HG03025 (cell line): ENCODE data around the gene POLR1B.
"Not testable (repeated sequence)": the region's sequence is repeated elsewhere in the genome, so short reads cannot be mapped to it uniquely, and the experiment has no call there.

ENCODE experiments used
- ATAC-seq: cut with Tn5 transposase; IDR thresholded peaks from one replicate; pipeline ENCODE4 v1.9.1; 2021; ENCODE audit warnings: mild to moderate bottlenecking, moderate library complexity; ENCODE audit not compliant: unreplicated experiment, low FRiP score

The POLR1B gene

GRCh38 chr2:112542123-112542983 lies at the start of gene POLR1B:
POLR1B (plus strand) TSS chr2:112542465; CDS start chr2:112542495, 30 bp downstream.
- ATAC-seq: peak; percentile 78

- ATAC-seq: no peak
Observed at GRCh38 chr2:112493048-112493447, 49.2 kb upstream of the POLR1B start.

GRCh38 chr2:112493858-112494648 lies 48.2 kb upstream of the POLR1B start:
- no peak for ATAC-seq

GRCh38 chr2:112494828-112495227 lies 47.4 kb upstream of the POLR1B start:
- ATAC-seq: no peak

GRCh38 chr2:112495878-112496277 lies 46.4 kb upstream of the POLR1B start:
- ATAC-seq: not testable (repeated sequence)

GRCh38 chr2:112500850-112501484 lies 41.3 kb upstream of the POLR1B start:
- not testable (repeated sequence) for ATAC-seq

- not testable (repeated sequence) for ATAC-seq
Observed at GRCh38 chr2:112509239-112509998, 32.8 kb upstream of the POLR1B start.

GRCh38 chr2:112516801-112517200 lies 25.5 kb upstream of the POLR1B start:
- ATAC-seq: no peak

GRCh38 chr2:112518807-112519206 lies 23.5 kb upstream of the POLR1B start:
- no peak for ATAC-seq

GRCh38 chr2:112519506-112519905 lies 22.8 kb upstream of the POLR1B start:
- no peak for ATAC-seq

GRCh38 chr2:112520234-112520783 lies 22.0 kb upstream of the POLR1B start:
- no peak for ATAC-seq

- ATAC-seq: no peak
Observed at GRCh38 chr2:112523291-112523777, 18.9 kb upstream of the POLR1B start.

- ATAC-seq: not testable (repeated sequence)
Observed at GRCh38 chr2:112524276-112524675, 18.0 kb upstream of the POLR1B start.

- no peak for ATAC-seq
Observed at GRCh38 chr2:112528541-112528940, 13.7 kb upstream of the POLR1B start.

- no peak for ATAC-seq
Observed at GRCh38 chr2:112529757-112530156, 12.5 kb upstream of the POLR1B start.

GRCh38 chr2:112530728-112531127 lies 11.5 kb upstream of the POLR1B start:
- ATAC-seq: no peak

- ATAC-seq: no peak
Observed at GRCh38 chr2:112534826-112535225, 7.4 kb upstream of the POLR1B start.

GRCh38 chr2:112536665-112537064 lies 5.6 kb upstream of the POLR1B start:
- not testable (repeated sequence) for ATAC-seq

- ATAC-seq: no peak
Observed at GRCh38 chr2:112539306-112539705, 3.0 kb upstream of the POLR1B start.

- no peak for ATAC-seq
Observed at GRCh38 chr2:112540906-112541305, 1.4 kb upstream of the POLR1B start.
